ENCODE data around the gene SYT1.

Gene SYT1

DNA sequence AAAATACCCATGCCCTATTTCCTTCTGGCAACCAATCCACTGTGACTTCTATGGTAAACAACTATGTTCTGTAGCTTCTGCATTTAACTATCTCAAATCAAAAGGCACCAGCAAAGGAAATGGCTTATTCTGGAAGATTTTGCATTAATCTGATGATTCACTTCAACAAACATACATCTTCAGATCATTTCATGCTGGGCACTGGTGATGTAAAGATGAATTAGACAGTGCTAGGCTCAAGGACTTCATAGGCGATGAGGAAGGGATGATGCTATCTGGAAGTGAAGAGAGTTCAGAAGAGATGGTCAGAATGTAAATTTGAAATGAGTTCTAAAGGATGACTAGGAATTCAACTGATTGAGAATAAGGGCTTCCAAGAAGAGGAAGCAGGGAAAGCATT lies 462.9 kb downstream of the SYT1 start:
- Mint-ChIP-seq H3K36me3 (ENCODE audit: low read depth) (no peaks in the 10 kb centered on the region), H3K4me3 (no peak overlapping the region), H3K4me1 (ENCODE audit: low read depth) (no peaks in the 10 kb centered on the region), H3K27me3 (ENCODE audit: low read depth) (no peaks in the 10 kb centered on the region), H3K9me3 (no peaks in the 10 kb centered on the region), H3K27ac (no peak overlapping the region)

DNA sequence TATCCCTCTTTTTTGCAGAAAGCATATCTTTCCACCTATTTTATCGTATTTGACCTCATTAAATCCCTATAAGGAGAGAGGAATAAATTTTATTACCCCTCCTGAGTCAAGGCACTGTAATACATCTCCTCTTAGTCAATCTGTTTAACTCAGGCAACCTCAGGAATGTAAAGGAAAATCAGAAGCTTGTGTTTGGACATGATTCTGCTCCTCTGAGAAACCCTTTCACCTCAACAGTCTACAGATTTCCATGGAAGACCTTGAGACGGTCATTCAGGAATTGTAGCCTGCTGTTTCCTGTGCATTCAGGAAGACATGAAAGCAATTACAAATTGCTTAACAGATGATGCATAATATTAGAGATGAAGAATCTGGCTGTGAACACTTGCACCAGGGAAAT lies 465.4 kb downstream of the SYT1 start:
- no peaks in the 10 kb centered on the region for H3K36me3 Mint-ChIP-seq (ENCODE audit: low read depth)
- no peaks in the 10 kb centered on the region for H3K4me1 Mint-ChIP-seq (ENCODE audit: low read depth)
- no peak overlapping the region for H3K27ac Mint-ChIP-seq
- H3K27me3 Mint-ChIP-seq (ENCODE audit: low read depth) = no peaks in the 10 kb centered on the region
- H3K9me3 Mint-ChIP-seq = no peaks in the 10 kb centered on the region
- H3K4me3 Mint-ChIP-seq = no peak overlapping the region

DNA sequence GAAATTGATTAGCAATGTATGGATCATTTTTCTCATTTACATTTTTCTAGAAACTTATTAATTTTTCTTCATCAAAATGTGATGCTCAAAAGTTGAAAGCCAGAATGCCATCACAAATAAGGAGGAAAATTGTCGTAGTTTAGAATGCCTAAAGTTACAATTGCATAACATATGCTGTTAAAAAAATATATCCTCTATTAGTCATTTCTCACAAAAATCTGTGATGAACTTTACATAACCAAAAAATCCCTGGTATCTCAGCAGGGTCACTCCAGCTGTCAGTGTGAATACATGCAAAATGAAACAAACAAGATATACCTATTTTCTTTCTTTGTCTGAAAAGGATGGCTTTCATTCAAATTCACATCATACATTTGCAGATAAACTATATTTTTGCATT lies 467.3 kb downstream of the SYT1 start:
- no peaks in the 10 kb centered on the region for H3K4me1 Mint-ChIP-seq (ENCODE audit: low read depth)
- no peaks in the 10 kb centered on the region for H3K9me3 Mint-ChIP-seq
- H3K27ac Mint-ChIP-seq = no peak overlapping the region
- H3K27me3 Mint-ChIP-seq (ENCODE audit: low read depth) = no peaks in the 10 kb centered on the region
- H3K36me3 Mint-ChIP-seq (ENCODE audit: low read depth) = no peaks in the 10 kb centered on the region
- no peak overlapping the region for H3K4me3 Mint-ChIP-seq

DNA sequence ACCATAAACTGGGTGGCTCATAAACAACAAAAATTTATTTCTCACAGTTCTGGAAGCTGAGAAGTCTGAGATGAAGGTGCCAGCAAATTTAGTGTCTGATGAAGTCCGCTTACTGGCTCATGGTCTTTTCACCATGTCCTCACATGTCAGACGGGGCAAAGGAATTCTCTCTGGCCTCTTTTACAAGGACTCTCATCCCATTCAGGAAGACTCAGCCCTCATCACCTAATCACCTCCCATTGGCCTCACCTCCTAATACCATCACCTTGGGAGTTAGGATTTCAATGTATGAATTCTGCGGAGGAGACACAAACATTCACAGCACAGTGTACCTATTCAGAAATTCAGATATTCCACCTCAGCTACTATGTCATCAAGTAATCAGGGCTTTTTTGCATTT lies 468.6 kb downstream of the SYT1 start:
- H3K4me1 Mint-ChIP-seq (ENCODE audit: low read depth) = no peaks in the 10 kb centered on the region
- no peak overlapping the region for H3K4me3 Mint-ChIP-seq
- H3K27ac Mint-ChIP-seq = no peak overlapping the region
- H3K9me3 Mint-ChIP-seq = no peaks in the 10 kb centered on the region
- no peaks in the 10 kb centered on the region for H3K36me3 Mint-ChIP-seq (ENCODE audit: low read depth)
- H3K27me3 Mint-ChIP-seq (ENCODE audit: low read depth) = no peaks in the 10 kb centered on the region

DNA sequence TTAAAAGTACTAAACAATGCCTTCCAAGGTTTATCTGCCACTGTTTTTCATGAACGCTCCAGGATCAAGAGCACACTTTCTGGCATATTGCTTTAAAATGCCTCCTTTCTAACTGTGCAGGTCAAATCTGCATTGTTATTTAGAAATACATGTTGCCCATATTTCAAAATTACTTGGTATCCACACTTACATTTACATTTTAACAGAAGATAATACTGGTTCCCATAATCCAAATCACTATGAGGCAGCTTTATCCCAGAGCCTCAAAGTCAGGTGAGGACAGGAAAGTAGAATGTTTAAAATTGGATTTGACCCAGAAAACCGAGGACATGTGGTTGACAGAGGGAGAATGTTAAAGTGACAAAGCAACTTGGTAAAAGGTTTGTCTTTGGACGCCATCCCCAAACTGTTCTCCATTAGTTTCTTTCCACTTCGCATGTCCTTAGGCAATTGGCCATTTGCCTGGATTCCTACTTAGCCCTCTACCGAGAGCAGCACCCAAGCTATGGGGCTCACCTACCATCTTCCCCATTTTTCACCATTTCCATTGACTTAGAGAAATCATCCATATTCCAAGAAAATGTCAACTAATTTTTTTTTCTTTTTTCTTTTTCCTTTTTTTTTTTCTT lies 473.2 kb downstream of the SYT1 start:
- no peak overlapping the region for H3K4me3 Mint-ChIP-seq
- H3K27me3 Mint-ChIP-seq (ENCODE audit: low read depth) = no peaks in the 10 kb centered on the region
- no peak overlapping the region for H3K27ac Mint-ChIP-seq
- H3K4me1 Mint-ChIP-seq (ENCODE audit: low read depth) = no peaks in the 10 kb centered on the region
- H3K9me3 Mint-ChIP-seq = no peaks in the 10 kb centered on the region
- no peaks in the 10 kb centered on the region for H3K36me3 Mint-ChIP-seq (ENCODE audit: low read depth)

DNA sequence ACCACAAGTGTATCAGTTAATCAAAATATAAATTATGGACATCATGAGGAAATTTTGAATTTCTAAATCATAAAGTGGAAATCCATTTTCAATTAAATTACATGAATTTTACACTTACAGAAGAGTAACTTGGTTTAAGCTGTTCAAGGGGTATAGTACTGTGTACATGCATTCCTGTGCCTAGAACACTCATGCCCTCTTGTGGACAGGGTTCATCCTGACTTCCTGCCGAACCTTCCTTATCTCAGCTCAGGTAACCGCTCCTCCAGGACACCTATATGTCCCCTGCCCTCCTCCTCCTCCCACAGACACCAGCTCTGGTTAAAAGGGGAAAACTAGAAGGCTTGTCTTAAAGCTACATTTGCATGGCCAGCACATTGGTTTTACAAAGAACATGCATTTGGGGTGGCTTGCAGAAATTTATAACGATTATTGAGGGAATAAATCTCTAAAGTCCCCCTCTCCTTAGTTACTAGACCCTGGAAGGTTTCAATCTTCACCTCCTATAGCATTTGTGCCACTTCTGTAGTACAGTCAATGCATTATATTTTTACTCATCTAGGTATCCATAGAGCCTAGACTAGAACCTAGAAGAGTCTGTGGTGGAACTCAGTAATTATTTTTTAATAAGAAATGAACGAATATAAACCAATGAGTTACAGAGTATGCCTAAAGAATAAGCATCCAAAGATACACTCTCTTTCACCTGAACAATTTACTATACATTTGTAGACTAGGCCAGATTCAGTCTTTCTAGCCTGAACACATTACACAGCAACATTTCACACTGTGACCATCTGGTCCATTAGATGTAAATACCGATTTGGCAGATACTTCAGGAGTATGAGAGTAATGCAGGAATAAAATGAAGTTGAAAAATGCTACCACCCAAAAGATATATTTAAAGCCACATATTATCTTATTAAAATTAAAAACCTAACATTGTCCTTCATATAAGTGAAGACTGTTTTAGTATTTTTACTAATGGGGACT lies 480.6 kb downstream of the SYT1 start:
- Mint-ChIP-seq H3K4me1 (ENCODE audit: low read depth) (no peaks in the 10 kb centered on the region), H3K36me3 (ENCODE audit: low read depth) (no peaks in the 10 kb centered on the region), H3K27ac (no peak overlapping the region), H3K27me3 (ENCODE audit: low read depth) (no peaks in the 10 kb centered on the region), H3K4me3 (no peak overlapping the region), H3K9me3 (no peaks in the 10 kb centered on the region)

DNA sequence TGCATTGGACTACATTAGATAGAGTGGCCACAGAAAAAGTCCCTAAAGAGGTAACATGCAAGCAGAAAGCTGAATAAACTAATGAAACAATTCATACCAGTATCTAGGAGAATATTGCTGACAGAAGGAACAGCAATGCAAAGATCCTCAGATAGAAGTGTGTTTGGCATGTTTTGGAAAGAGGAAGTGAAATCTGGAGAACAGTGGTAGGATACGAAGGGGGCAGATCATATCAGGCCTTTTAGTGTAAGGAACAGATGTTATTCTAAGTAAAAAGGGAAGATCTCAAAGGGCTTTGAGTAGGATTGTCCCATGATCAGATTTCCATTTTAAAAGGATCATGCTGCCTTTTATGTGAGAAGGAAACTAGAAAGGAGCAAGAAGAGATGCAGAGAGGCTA lies 483.3 kb downstream of the SYT1 start:
- Mint-ChIP-seq H3K9me3 (no peaks in the 10 kb centered on the region), H3K4me3 (no peak overlapping the region), H3K27ac (no peak overlapping the region), H3K36me3 (ENCODE audit: low read depth) (no peaks in the 10 kb centered on the region), H3K4me1 (ENCODE audit: low read depth) (no peaks in the 10 kb centered on the region), H3K27me3 (ENCODE audit: low read depth) (no peaks in the 10 kb centered on the region)

DNA sequence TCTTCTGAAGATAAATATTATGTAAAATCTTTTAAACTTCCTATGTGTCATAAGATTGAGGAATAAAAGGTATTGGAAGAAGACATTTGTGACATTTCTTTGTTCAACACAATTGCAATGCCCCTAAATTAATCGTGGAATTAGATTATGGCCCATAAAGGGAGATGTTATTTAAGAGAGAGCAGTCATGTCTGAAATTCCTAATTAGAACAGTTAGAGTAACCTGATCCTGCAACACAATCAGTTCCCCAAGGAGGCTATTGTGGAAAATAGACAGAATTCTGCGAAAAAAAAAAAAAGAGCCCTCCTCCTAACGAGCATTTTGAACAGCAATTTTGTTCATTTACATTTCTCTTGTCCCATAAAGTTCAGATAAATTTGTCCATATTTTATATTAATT lies 486.7 kb downstream of the SYT1 start:
- Mint-ChIP-seq H3K4me3 (no peak overlapping the region), H3K9me3 (no peaks in the 10 kb centered on the region), H3K27ac (no peak overlapping the region), H3K27me3 (ENCODE audit: low read depth) (no peaks in the 10 kb centered on the region), H3K4me1 (ENCODE audit: low read depth) (no peaks in the 10 kb centered on the region), H3K36me3 (ENCODE audit: low read depth) (no peaks in the 10 kb centered on the region)

DNA sequence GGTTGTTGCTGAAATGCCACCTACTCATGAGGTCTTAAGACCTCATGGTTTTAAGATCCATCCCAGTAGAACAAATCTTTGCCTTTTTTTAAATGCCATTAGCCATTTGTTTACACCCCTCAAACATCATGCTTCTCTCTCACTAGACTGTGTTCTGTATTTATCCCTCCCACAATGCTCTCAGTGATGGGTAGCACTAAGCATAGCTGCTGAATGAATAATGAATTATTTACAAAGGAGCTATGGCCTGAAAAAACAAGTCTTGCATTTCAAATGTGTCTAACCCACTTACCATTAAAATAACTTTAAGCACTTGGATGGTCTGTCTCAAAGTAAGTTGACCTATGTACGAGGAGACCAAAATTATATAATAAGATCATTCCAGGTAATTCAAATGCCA lies 491.6 kb downstream of the SYT1 start:
- H3K36me3 Mint-ChIP-seq (ENCODE audit: low read depth) = no peaks in the 10 kb centered on the region
- no peaks in the 10 kb centered on the region for H3K27me3 Mint-ChIP-seq (ENCODE audit: low read depth)
- no peaks in the 10 kb centered on the region for H3K4me1 Mint-ChIP-seq (ENCODE audit: low read depth)
- no peak overlapping the region for H3K4me3 Mint-ChIP-seq
- H3K27ac Mint-ChIP-seq = no peak overlapping the region
- H3K9me3 Mint-ChIP-seq = no peaks in the 10 kb centered on the region

DNA sequence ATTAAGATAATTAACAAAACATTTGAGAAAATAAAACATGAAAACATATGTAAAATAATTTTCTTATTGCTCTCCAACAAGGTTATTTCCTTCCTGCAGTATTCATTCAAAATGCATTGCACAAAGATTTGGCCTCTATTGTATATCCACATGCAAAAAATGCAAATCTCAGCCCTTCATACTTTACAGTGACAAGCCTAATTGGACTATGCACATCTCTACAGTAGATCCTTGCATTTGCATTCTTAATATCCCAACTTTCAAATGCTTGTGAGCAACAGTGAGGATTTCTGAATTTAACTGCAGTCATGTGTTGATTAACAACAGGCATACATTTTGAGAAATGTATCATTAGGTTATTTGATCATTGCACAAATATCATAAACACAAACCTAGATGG lies 492.5 kb downstream of the SYT1 start:
- Mint-ChIP-seq H3K27ac (no peak overlapping the region), H3K27me3 (ENCODE audit: low read depth) (no peaks in the 10 kb centered on the region), H3K36me3 (ENCODE audit: low read depth) (no peaks in the 10 kb centered on the region), H3K4me3 (no peak overlapping the region), H3K4me1 (ENCODE audit: low read depth) (no peaks in the 10 kb centered on the region), H3K9me3 (no peaks in the 10 kb centered on the region)

DNA sequence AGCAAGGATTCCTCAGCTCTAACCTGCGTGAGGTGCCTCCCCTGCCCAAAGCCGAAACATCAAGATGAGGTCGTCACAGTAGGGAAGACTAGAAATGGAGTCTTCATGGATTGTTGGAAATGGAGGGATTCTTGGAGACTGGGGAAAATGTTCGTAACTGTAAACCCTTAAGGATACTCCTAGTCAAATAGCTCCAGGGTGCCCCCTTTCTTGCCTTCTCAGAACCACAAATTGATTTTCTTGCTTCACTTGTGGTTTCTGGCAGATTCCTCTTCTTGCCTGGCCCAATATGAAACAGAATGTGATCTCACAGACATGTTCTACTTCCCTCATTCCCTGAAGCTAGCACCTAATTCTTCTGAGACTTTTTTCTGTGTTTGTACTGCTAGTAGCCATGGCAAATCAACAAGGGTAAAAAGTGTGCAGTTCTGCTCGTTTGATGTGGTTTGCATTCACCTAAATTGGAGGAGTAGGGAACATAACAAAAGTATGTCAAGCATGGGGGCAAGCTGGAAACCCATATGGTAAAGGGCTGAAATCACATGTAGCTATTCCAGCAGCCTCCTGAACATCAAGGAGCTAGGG lies 494.2 kb downstream of the SYT1 start:
- Mint-ChIP-seq H3K36me3 (ENCODE audit: low read depth) (no peaks in the 10 kb centered on the region), H3K9me3 (no peaks in the 10 kb centered on the region), H3K4me1 (ENCODE audit: low read depth) (no peaks in the 10 kb centered on the region), H3K27me3 (ENCODE audit: low read depth) (no peaks in the 10 kb centered on the region), H3K4me3 (no peak overlapping the region), H3K27ac (no peak overlapping the region)

DNA sequence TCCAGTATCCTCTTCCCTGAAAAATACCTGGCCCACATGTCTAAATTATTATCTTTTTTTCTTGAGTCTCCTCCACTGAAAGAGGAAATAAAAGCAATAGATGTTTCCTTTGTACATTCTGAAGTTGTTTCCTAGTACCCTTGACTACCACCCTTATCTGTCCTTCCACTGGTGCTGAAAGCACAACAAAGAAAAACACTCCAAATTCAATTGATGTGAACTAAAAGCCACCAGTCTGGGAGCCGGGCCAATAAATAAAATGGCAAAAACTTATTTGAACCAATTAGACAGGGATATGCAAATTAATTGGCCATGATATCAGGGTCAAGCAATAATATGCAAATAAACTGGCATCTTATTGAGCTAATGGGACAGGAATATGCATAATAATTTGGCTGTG lies 495.7 kb downstream of the SYT1 start:
- no peaks in the 10 kb centered on the region for H3K9me3 Mint-ChIP-seq
- no peak overlapping the region for H3K4me3 Mint-ChIP-seq
- H3K36me3 Mint-ChIP-seq (ENCODE audit: low read depth) = no peaks in the 10 kb centered on the region
- no peaks in the 10 kb centered on the region for H3K27me3 Mint-ChIP-seq (ENCODE audit: low read depth)
- no peak overlapping the region for H3K27ac Mint-ChIP-seq
- H3K4me1 Mint-ChIP-seq (ENCODE audit: low read depth) = no peaks in the 10 kb centered on the region

DNA sequence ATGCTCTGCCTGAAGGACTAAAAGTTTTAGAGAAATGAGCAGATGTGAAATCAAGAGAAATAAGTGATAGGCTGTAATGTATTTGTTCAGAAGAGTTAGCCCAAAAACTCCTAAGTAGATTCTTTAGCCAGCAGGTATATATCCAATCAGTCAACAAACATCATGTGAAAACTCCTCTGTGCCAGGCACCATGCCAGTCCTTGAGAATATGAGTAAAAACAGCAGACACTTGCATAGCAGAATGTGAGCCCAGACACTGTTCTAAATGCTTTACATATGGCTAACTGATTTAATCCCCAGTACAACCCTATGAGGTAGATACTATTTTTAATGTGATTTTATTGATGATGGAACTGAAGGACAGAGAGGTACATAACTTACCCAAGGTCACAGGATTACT lies 496.4 kb downstream of the SYT1 start:
- Mint-ChIP-seq H3K4me3 (no peak overlapping the region), H3K9me3 (no peaks in the 10 kb centered on the region), H3K27me3 (ENCODE audit: low read depth) (no peaks in the 10 kb centered on the region)

DNA sequence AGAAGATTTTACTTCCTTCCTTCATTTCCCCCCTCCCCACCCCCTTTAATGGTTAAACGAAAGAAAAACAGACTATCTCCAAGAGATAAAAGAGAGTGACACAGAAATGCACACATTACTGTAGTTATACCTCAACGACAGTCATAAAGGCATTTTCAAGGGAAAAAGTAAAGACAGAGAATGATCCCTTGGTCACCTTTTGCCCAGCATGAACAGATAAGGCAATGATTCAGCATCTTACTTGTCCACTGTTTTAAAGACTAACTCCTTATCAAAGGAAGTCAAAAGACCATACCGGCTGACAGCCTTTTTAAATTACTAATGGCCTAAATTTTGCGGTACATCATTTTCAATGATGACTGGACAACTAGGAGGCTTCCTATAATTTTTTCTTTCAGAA lies 499.6 kb downstream of the SYT1 start:
- Mint-ChIP-seq H3K4me1 (ENCODE audit: low read depth) (no peaks in the 10 kb centered on the region), H3K9me3 (no peaks in the 10 kb centered on the region), H3K27ac (no peak overlapping the region), H3K4me3 (no peak overlapping the region), H3K36me3 (ENCODE audit: low read depth) (no peaks in the 10 kb centered on the region), H3K27me3 (ENCODE audit: low read depth) (no peaks in the 10 kb centered on the region)

More for the DNA sequence above, 496.4 kb downstream of the SYT1 start:
- no peaks in the 10 kb centered on the region for H3K36me3 Mint-ChIP-seq (ENCODE audit: low read depth)
- H3K4me1 Mint-ChIP-seq (ENCODE audit: low read depth) = no peaks in the 10 kb centered on the region
- no peak overlapping the region for H3K27ac Mint-ChIP-seq

DNA sequence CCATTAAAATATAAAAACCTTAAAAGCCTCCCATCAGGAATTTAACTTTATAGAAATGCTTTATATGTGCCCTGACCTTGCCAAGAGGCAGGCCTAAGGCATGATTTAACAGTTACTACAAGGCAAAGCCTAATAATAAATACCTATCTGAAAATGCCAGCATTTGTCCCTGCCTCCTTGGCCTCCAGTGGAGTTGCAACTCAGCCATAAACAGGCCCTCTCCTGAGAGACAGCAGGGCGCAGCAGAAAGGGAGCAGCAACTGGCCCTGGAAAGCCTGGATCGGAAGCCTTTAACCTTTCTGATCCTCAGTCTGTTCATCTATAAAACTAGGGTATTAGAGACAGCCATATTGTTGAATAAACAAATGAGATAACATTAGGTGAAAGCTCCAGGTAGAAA lies 501.8 kb downstream of the SYT1 start:
- Mint-ChIP-seq H3K9me3 (no peaks in the 10 kb centered on the region), H3K27ac (no peak overlapping the region), H3K36me3 (ENCODE audit: low read depth) (no peaks in the 10 kb centered on the region), H3K4me1 (ENCODE audit: low read depth) (no peaks in the 10 kb centered on the region), H3K4me3 (no peak overlapping the region), H3K27me3 (ENCODE audit: low read depth) (no peaks in the 10 kb centered on the region)
